ENCODE results near the gene GPR153.
"Not testable (repeated sequence)": the region's sequence is repeated elsewhere in the genome, so short reads cannot be mapped to it uniquely, and the experiment has no call there.

The GPR153 gene

GRCh38 chr1:6235296-6235677 is 25.6 kb downstream of the GPR153 start:
- peak in 2 of 56 donors; percentile 18 to 20 for DNase-seq

GRCh38 chr1:6234502-6235295 is 26.2 kb downstream of the GPR153 start:
- DNase-seq, result no peak

GRCh38 chr1:6233376-6233775 is 27.5 kb downstream of the GPR153 start:
- DNase-seq, result no peak

GRCh38 chr1:6225651-6226050 is 35.2 kb downstream of the GPR153 start:
- DNase-seq, result no peak

GRCh38 chr1:6224718-6225117 is 36.2 kb downstream of the GPR153 start:
- no peak for DNase-seq

GRCh38 chr1:6223617-6224016 is 37.3 kb downstream of the GPR153 start:
- DNase-seq, result no peak

- no peak for DNase-seq
Observed at GRCh38 chr1:6222636-6223035, 38.3 kb downstream of the GPR153 start.

GRCh38 chr1:6221210-6221784 is 39.6 kb downstream of the GPR153 start:
- DNase-seq, result no peak

GRCh38 chr1:6220236-6220635 is 40.7 kb downstream of the GPR153 start:
- no peak for DNase-seq

- DNase-seq, result not testable (repeated sequence)
Observed at GRCh38 chr1:6219641-6220040, 41.3 kb downstream of the GPR153 start.

- DNase-seq, result no peak
Observed at GRCh38 chr1:6218375-6219164, 42.3 kb downstream of the GPR153 start.

- no peak for DNase-seq
Observed at GRCh38 chr1:6212193-6212959, 48.5 kb downstream of the GPR153 start.

GRCh38 chr1:6211731-6212130 is 49.2 kb downstream of the GPR153 start:
- no peak for DNase-seq

- DNase-seq, result no peak
Observed at GRCh38 chr1:6210591-6211355, 50.1 kb downstream of the GPR153 start.

GRCh38 chr1:6209661-6210580 is 51.0 kb downstream of the GPR153 start:
- no peak for DNase-seq

GRCh38 chr1:6208723-6209660 is 51.9 kb downstream of the GPR153 start:
- DNase-seq, result peak in 25 of 56 donors; percentile 15 to 60 (median 36)

GRCh38 chr1:6207921-6208320 is 53.0 kb downstream of the GPR153 start:
- DNase-seq, result no peak
